ENCODE data around the gene CASS4.
"Not testable (repeated sequence)": the region's sequence is repeated elsewhere in the genome, so short reads cannot be mapped to it uniquely, and the experiment has no call there.

The CASS4 gene

DNA sequence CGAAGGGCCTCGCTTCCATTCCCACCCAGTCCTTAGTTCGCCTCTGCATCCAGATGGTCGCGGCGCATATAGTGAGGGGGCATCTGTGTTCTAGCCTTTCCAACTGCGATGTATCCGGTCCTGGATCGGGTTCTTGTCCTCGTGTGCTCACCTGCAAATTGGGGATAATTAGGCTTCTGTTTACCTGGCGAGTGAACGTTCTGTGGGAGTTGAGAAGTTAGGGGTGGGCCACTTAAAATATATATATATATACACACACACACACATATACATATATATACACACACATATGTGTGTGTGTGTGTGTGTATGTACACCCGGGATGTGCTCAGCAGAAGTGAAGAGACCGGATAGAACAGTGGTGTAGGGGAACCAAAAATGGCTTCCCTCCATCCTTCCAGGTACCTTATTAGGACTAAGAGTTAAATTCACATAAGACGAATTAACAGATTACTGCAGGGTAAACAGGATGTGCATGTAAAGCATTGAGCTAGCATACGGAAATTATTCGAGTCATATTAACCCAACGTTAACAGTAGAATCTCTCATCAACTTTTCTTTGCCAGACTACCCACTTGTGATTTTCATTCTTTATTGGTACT is 19.1 kb upstream of the CASS4 start:
- DNase-seq, result no peak

DNA sequence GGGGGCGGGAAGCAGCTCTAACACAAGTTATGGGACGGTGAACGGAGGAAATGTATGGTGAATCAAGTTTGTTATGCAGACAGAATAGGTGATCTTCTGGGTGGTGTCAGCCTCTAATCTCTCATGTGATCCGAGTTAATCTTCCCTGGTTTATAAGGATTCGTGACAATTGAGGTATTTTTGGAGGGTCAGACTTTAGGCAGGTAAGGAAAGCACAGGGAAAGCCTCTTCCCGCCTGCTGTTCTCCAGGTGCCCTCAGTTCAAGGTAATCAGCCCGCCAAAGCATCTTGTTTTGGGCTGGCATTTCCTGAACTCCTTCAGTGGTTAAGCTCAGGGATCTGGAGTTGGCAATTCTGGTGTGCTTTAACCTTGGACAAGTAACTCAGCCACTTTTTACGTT is 18.4 kb upstream of the CASS4 start:
- no peak for DNase-seq

DNA sequence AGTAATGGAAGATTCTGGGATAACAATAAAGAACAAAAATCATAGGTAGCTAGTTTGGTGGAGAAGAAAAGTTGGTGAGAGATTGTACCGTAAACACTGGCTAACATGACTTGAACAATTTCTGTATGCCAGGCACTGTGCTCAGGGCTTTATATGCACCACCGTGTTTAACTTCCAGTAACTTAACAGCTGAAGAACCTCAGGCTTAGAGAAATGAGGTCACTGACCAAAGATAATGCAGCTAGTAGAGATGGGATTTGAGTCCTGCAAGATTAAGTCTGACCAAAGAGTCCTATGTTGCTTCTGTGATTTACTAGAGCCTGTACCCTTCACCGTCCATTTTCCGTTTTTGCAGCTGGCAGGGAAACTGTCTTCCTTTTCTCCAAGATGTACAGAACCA is 16.9 kb upstream of the CASS4 start:
- no peak for DNase-seq

DNA sequence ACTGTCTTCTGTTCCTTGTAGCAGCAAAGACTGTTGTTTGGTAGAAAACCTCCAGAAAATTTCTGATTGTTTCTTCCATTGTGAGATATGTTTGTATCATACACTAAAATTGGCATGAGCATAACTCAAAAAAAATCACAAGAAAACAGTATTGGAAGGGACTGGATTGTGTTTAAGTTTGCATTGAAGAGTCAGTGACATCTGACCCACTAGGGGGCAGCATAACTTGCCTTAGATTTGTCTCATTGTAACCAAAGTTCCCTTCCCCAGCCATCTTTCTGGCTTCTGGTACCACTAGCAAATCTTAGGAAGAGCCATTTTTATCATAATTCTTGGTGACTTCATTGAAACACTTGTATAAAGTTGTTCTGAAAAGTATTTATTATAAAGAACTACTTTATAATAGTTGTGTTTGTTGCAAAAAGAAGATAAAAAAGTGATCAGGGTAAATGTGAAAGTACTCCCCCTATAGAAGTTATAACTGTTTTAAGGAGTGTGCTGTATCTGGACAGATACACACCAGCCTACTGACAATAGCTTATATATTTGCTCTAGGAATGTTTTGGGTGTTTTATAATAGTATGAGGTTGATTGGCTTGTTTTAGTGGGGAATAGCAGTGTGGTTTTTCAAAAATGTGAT is 11.9 kb upstream of the CASS4 start:
- DNase-seq, result peak; percentile 64

DNA sequence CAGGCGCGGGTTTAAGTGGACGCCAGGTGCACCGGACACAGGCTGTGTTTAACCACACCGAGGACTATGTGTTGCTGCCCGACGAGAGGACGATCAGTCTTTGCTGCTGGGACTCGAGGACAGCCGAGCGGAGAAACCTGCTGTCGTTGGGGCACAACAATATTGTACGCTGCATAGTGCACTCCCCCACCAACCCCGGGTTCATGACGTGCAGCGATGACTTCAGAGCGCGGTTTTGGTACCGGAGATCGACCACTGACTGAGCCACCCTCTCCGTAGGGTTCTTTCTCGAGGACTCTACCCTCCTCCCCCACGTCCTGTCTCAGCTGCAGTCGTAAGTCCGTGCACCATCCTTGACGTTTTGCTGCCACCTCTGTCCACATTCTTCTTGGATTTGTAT is 8.6 kb upstream of the CASS4 start:
- DNase-seq, result no peak

DNA sequence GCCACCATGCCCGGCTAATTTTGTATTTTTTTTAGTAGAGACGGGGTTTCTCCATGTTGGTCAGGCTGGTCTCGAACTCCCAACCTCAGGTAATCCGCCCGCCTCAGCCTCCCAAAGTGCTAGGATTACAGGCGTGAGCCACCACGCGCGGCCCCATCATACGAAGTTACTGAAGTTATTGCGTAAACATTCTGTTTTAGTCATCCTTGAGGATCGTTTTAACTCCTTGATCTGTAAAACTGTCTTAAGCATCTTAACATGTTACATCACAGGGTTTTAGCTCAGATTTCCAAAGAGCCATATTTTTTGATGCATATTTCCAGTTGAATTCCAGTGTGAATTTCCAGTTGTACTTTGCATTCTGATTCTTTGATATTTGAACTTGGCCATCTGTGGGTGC is 6.7 kb upstream of the CASS4 start:
- DNase-seq, result not testable (repeated sequence)

DNA sequence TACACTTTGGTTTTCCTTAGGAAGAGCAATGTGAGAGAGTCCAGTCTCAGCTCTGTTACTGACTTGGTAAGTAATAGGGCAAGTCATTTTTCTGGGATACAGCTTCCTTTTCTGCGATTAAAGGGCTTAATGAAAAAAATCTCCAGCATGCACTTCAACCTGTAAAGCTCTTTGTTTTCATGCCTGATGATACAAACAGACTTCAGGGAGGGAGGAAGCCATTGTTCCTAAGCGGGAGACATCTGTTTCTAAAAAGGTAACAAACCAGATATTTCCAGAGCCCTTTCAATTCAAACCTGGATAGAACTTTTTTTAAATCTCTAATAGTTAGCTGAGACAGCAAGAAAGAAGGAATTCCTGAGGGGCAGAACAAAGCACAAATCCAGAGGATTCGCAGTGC is 5.2 kb upstream of the CASS4 start:
- no peak for DNase-seq

DNA sequence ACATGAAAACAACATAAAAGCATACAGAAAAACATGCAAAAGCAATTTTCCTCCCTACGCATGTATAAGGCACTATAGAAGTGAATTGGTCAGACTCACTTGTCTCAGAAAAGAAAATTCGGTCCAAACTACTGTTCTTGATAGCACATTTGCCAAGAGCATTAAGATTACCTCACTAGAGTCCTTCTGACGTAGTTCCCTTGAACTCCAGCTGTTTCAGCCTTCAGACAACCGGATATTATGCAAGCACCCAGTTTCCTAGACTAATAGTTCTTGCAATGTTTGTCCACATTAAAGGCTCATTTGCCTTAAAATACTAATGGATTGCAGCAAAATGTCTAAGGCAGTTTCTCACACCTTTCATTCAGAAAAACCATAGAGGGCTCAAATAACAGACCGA is 2.5 kb upstream of the CASS4 start:
- DNase-seq, result no peak

DNA sequence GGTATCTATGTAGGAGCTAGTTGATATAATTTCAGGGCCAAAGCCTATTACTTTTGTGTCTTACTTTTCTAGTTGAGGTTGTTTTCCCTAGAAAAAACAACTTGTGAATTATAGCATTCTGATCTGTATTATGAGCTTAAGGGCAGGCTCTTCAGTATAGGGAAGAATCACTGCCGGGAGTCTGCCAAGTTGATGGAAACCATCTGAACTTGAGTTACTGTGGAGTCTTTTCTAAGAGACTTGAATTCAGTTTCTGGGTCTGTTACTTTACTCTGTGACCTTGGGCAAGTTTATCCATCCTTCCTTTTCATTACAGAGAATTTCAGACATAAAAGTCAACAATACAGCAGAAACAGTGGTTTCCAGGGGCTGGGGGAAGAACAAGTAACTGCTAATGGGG is 2.1 kb upstream of the CASS4 start:
- DNase-seq, result no peak

DNA sequence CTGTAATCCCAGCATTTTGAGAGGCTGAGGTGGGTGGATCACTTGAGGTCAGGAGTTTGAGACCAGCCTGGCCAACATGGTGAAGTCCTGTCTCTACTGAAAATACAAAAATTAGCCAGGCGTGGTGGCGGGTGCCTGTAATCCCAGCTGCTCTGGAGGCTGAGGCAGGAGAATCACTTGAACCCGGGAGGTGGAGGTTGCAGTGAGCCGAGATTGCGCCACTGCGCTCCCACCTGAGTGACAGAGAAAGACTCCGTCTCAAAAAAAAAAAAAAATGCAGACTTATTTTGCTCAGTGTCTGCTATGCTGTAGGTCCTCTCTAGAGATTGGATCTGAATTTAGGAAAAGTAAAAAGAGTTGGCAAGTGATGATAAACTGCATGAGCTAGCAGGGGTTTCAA is 773 bp upstream of the CASS4 start:
- DNase-seq, result not testable (repeated sequence)

DNA sequence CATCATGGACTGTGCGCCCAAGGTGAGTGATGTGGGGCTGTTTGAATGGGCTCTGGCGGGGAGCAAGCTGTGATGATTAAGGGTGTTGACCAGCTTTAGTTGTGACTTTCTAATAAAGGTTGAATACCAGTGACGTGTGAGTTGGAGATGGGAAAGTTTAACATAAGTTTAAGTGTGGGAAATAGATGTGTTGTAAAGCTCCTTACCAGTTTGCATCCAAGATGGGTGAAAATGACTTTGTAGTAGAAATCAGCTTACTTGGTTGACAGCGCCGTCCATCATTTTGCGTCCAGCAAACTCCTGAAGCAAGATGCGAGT is 372 bp downstream of the CASS4 start:
- no peak for DNase-seq

DNA sequence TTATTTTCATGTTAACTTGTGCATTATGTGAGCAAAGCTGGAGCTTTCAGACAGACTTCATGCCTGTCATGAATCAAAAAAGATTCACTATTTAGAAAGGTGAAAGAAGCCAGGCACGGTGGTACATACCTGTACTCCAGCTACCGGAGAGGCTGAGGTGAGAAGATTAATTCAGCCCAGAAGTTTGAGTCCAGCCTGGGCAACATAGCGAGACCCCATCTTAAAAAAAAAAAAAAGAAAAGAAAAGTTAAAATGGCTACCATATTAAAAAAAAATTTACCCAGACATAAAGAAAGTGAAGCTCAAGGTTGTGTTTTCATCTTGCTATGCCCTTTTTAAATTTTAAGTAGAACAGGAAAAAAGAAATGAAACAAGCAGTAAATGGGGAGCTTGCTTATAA is 889 bp downstream of the CASS4 start:
- no peak for DNase-seq

DNA sequence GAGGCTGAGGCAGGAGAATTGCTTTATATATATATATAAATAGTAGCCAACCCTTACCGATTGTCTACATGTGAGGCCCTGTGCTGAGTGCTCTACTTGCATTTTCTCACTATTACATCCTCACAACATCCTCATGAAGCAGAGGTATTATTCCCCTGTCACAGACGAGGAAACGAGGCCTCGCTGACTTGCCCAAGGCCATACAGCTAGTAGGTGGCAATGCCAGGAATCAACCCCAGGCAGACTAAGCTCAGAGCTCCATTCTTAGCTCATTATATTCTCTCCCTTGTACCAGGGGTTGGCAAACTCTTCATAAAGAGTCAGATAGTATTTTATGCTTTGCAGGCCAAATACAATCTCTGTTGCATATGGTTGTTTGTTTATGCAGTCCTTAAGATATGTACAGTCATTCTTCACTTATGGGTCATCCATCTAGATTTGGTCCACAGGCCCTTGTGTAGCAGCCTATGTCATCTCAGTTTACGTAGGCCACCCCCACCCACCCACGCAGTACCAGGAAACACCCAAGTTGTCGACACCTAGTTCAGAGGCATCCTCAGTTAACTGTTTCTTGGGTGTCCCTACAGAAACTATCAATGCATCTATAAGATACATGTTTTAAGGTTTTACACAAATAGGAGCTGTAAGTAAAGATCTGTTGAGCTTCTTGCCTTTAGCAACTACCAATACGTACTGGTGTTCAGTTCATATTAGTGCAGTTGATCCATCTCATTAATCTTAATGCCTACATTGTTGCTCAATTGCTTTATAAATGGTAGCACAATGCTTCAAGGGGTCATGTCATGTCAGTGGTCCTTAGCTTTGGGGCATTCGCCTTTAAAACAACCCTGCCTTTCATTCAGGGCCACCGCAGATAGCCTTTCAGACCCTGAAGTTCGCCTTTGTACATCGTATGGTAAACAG is 3.0 kb downstream of the CASS4 start:
- DNase-seq, result peak; percentile 59

DNA sequence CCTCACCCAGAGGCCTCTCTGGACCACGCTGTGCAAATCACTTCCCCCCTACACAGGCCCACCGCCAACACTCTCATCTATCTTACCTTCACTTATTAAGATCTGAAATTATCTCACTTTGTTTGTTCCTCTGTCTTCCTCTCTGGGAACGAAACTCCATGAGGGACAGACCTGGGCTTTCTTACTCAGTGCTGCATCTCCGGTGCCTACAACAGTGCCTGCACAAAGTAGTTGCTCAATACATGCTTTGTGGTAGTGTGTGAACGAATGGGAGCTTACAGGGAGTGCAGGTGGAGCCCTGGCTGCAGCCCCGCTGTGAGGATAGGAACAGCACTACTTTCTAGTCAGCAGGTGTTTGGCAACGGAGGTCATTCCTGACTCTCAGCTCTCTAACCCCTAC is 5.3 kb downstream of the CASS4 start:
- DNase-seq, result no peak

DNA sequence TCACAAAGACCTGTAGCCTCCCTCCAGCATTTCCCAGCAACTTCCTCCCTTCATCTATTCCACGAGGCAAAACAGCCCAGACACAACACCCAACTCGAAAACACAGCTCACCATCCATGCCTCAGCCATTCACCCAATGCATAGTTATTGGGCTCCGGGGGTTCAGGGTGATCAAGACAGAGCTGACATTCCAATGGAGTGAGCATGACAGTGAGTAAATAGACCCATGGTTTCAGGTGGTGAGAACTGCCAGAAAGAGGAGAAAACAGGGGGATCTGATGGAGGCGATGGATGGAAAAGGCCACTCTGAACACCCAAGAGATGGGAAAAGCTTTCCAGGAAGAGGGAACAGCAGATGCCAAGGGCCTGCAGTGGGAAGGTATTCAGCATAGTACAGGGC is 5.9 kb downstream of the CASS4 start:
- DNase-seq, result no peak

DNA sequence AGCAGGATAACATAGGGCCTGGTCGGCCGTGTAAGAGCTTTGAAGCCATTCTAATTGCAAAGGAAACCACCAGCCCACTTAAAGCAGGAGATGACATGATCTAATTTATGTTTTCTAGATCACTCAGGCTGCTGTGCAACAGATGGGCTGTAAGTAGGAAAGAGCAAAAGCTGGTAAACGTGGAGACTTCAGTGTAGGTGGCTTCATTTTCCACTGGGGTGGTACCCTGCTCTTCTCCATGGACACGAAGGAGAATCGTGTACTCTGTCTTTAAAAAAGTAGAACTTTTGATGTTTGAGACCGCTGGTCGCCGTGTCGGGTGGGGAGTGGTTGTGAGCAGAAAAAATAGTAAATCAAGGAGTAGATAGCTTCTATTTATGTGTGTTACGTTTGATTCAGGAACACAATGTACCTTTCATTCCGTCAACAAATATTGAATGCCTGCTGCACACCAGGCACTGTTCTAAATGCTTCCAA is 6.4 kb downstream of the CASS4 start:
- no peak for DNase-seq

DNA sequence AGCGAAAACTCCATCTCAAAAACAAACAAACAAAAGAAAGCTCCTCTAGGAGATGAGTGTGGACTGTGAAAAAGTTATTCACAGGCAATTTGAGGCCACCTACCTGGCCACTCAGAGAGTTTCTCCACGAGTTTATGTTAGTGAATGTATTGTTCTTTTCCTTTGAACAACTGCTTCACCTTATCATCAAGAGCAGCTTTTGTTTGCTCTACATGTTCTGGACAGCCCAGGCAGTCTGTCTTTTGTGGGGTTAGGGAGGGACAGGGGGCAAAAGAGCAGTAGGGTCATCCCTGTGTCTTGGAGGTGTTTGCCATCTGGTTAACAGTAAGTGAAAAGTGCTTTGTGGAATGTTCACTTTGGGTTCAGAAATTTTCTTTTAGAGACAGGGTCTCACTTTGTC is 8.0 kb downstream of the CASS4 start:
- no peak for DNase-seq

DNA sequence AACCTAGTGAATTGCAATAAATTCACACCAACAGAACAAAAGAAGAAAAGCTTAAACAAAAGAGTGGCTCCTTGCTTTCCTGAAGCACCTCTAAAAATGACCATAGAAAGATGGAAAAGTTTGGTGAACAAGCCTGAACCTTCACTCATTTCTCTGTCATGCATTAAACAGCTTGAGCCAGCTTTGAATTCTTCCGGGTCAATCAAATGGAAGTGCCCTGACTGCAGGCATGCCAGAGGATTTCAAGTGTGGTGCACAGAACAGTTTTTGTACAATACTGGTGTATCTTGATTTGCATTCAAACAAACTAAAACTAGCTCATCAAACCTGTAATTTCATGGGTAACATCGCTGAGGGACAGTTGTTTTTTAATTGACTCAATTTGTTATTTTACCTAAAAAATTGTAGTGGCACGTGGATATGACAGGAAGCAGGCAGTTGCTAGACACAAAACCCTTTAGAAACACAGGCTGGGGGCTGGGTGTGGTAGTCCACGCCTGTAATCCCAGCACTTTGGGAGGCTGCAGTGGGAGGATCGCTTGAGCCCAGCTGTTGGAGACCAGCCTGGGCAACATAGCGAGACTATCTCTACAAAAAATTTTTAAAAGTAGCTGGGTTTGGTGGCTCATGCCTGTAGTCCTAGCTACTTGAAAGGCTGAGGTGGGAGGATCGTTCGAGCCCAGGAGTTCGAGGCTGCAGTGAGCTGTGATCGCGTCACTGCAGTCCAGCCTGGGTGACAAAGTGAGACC is 9.1 kb downstream of the CASS4 start:
- DNase-seq, result no peak

DNA sequence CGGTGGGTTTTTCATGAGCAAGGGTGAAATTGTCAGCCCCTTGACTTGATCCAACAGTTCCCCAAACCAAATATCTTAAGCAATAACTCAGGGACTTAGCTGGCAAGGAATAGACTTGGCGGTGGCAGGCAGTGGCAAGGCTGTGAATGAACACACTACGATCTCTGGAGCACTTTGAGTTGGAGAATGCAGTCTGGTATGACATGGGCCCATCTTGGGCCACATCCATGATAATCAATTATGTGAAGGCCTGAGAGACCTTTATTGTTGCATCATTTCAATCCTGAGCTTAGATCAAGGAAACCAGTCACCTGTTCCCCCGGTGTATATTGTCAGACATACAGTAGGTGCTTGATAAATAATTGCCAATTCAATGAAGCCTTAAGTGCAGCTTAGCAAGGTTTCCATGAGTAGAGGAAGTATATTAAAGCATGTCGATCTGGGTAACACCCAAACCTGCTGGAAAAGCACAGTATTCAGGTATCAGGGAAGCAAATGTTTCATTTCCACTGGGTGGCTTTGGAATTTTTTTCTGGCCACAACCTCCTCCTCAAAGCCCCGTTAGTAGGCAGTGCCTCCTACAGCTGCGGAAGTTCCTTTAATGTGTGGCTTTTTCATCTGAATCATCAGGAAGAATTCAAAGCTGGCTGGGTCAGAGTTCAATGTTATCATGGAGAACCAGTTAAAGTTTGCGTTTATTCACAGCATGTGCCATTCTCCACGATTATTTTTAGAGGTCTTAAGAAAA is 10.2 kb downstream of the CASS4 start:
- no peak for DNase-seq

DNA sequence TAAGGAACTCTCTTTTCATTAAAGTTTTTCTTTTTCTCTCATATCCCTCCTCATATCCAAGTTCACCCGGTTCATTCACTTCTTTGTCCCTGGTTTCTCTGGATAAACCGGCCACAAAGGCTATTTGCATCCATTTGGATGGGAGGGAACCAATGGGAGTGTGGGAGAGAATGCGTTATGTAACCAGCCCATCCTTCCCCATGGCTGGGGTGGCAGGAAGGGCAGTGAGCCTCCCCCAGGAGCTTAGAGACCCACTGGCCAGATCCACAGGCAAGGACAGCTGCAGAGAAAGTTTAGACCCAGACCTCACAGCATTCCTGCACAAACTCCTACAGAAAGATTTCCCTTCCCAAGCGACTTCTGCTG is 10.7 kb downstream of the CASS4 start:
- DNase-seq, result no peak

DNA sequence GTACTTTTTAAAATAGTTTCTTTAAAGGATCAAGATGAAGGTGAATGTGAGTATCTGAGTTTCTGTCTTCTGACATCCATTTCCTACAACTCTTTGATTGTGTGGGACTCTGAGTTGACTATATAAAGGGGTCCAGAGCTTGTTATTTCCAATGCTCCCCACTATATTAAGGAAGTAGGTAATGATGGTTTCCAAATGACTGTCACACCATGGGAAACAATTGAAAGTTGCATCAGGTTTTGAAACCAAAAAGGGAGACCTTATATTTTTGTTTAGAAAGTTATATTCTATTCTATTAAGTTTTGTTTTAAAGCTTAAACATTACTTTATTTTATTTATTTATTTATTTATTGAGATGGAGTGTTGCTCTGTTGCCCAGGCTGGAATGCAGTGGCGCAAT is 11.2 kb downstream of the CASS4 start:
- DNase-seq, result no peak

DNA sequence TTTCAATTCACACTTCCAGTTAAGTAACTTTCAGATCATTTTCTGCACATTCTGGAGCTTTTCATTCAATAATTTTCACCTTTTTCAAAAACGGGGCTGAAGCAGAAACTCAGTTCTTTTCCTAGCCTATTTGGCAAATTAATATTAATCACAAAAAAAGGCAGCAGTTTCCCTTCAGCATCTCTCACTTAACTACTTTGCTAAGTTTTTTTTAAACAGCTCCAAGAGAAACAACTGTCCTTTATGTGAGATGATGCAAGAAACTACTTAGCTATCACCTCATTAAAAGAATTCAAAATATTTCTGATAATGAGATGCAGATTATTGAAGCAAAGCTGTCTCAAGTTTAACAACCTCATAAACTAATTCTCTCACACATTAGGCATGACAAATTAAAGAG is 11.8 kb downstream of the CASS4 start:
- no peak for DNase-seq

DNA sequence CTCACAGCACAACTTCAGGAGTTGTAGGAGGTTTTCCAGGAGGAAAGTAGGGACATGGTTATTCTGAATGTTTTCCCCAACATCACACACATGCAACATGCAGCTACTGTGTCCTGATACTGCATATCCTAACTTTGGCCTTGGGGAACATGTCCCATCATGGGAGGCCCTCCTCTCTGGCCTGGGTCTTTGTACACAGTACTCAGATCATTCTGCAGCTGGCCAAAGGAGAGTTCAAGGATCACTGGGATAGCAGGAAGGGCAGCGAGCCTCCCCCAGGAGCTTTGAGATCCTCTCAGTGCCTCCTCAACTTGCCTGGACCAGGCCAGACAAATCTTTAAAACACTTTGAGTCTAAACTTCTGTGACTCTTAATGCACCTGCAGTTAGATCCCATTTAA is 12.9 kb downstream of the CASS4 start:
- DNase-seq, result no peak
